Measurements from ENCODE around the gene CAPN10.
"Not testable (repeated sequence)": the region's sequence is repeated elsewhere in the genome, so short reads cannot be mapped to it uniquely, and the experiment has no call there.

Gene CAPN10

GRCh38 chr2:240586198-240586918, at the start of gene CAPN10:
Gene CAPN10 (plus strand): TSS chr2:240586734. CDS start chr2:240586912, 178 bp downstream.
- Histone ChIP-seq H3K4me1 (ENCODE audit: low read depth, poor library complexity, severe bottlenecking) (peaks cover 44% of the 10 kb centered on the region), H4K20me1 (ENCODE audit: insufficient read depth) (no peaks in the 10 kb centered on the region), H3K79me2 (ENCODE audit: insufficient read depth, low read depth) (peaks cover 52% of the 10 kb centered on the region), H3K27ac (peak within 1 kb of the TSS; percentile 86), H3K36me3 (ENCODE audit: insufficient read depth) (no peaks in the 10 kb centered on the region), H3K4me3 (IDR thresholded peaks at IDR 0.05; ENCODE audit: insufficient read depth, low read depth, low read length) (peak within 1 kb of the TSS; percentile 58), H2AFZ (ENCODE audit: low read depth) (peak within 1 kb of the TSS; percentile 57), H3K4me2 (peak within 1 kb of the TSS; percentile 85), H3K27me3 (ENCODE audit: insufficient read depth, low read depth) (no peaks in the 10 kb centered on the region), H3K9ac (peak within 1 kb of the TSS; percentile 86)
- TF ChIP-seq CTCF (conservative IDR thresholded peaks at IDR 0.05; ENCODE audit: low read depth, low read length): no peak

GRCh38 chr2:240538031-240538780, 48.3 kb upstream of the CAPN10 start:
- no peak overlapping the region for H2AFZ ChIP-seq (ENCODE audit: low read depth)
- no peak overlapping the region for H3K27ac ChIP-seq
- no peak overlapping the region for H3K4me3 ChIP-seq (IDR thresholded peaks at IDR 0.05; ENCODE audit: insufficient read depth, low read depth, low read length)
- no peaks in the 10 kb centered on the region; the same call in 1 of the 2 replicates for H3K36me3 ChIP-seq (ENCODE audit: insufficient read depth)
- no peaks in the 10 kb centered on the region for H3K79me2 ChIP-seq (ENCODE audit: insufficient read depth, low read depth)
- H3K27me3 ChIP-seq (ENCODE audit: insufficient read depth, low read depth): no peaks in the 10 kb centered on the region
- H4K20me1 ChIP-seq (ENCODE audit: insufficient read depth): no peaks in the 10 kb centered on the region
- H3K4me1 ChIP-seq (ENCODE audit: low read depth, poor library complexity, severe bottlenecking): no peaks in the 10 kb centered on the region
- TF ChIP-seq CTCF (conservative IDR thresholded peaks at IDR 0.05; ENCODE audit: low read depth, low read length): no peak
- no peak overlapping the region for H3K4me2 ChIP-seq
- no peak overlapping the region for H3K9ac ChIP-seq

GRCh38 chr2:240539101-240539500, 47.4 kb upstream of the CAPN10 start:
- H3K79me2 ChIP-seq (ENCODE audit: insufficient read depth, low read depth); H3K4me1 ChIP-seq (ENCODE audit: low read depth, poor library complexity, severe bottlenecking); H3K4me3 ChIP-seq (IDR thresholded peaks at IDR 0.05; ENCODE audit: insufficient read depth, low read depth, low read length); H3K9ac ChIP-seq; H3K4me2 ChIP-seq; H4K20me1 ChIP-seq (ENCODE audit: insufficient read depth); H3K27ac ChIP-seq; H2AFZ ChIP-seq (ENCODE audit: low read depth); H3K36me3 ChIP-seq (ENCODE audit: insufficient read depth); H3K27me3 ChIP-seq (ENCODE audit: insufficient read depth, low read depth): not testable (repeated sequence)

- Histone ChIP-seq H3K79me2 (ENCODE audit: insufficient read depth, low read depth) (no peaks in the 10 kb centered on the region), H3K27ac (no peak overlapping the region), H4K20me1 (ENCODE audit: insufficient read depth) (no peaks in the 10 kb centered on the region), H3K4me3 (IDR thresholded peaks at IDR 0.05; ENCODE audit: insufficient read depth, low read depth, low read length) (no peak overlapping the region), H3K36me3 (ENCODE audit: insufficient read depth) (no peaks in the 10 kb centered on the region; the same call in 1 of the 2 replicates), H3K4me1 (ENCODE audit: low read depth, poor library complexity, severe bottlenecking) (no peaks in the 10 kb centered on the region), H3K4me2 (no peak overlapping the region), H3K27me3 (ENCODE audit: insufficient read depth, low read depth) (no peaks in the 10 kb centered on the region), H2AFZ (ENCODE audit: low read depth) (no peak overlapping the region), H3K9ac (no peak overlapping the region)
- no peak for TF ChIP-seq CTCF (conservative IDR thresholded peaks at IDR 0.05; ENCODE audit: low read depth, low read length)
These were observed 46.6 kb upstream of the CAPN10 start for GRCh38 chr2:240539906-240540305.

Measured in KMS-11 (cell line).